22Rv1 (cell line): ENCODE data around the gene MLN.

Experiments
- H3K27ac ChIP-seq: fragments of 450-650 bp; 2 replicates; pipeline ENCODE4 v1.5.1; 2017
- ZFX ChIP-seq: fragments of 450-650 bp; IDR thresholded peaks from 2 replicates; pipeline ENCODE4 v1.6.1; 2017; ENCODE audit warnings: antibody characterized with exemption, borderline replicate concordance
- TF ChIP-seq, protein P1 (sequence below): fragments of 450-650 bp; IDR thresholded peaks from 2 replicates; pipeline ENCODE4 v1.5.1; 2017; ENCODE audit warnings: mild to moderate bottlenecking

Gene MLN

GRCh38 chr6:33847867-33848266 lies 44.1 kb upstream of the MLN start:
- TF ChIP-seq, protein P1, sequence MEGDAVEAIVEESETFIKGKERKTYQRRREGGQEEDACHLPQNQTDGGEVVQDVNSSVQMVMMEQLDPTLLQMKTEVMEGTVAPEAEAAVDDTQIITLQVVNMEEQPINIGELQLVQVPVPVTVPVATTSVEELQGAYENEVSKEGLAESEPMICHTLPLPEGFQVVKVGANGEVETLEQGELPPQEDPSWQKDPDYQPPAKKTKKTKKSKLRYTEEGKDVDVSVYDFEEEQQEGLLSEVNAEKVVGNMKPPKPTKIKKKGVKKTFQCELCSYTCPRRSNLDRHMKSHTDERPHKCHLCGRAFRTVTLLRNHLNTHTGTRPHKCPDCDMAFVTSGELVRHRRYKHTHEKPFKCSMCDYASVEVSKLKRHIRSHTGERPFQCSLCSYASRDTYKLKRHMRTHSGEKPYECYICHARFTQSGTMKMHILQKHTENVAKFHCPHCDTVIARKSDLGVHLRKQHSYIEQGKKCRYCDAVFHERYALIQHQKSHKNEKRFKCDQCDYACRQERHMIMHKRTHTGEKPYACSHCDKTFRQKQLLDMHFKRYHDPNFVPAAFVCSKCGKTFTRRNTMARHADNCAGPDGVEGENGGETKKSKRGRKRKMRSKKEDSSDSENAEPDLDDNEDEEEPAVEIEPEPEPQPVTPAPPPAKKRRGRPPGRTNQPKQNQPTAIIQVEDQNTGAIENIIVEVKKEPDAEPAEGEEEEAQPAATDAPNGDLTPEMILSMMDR: no peak
- TF ChIP-seq ZFX: no peak
- H3K27ac ChIP-seq: no peak overlapping the region

DNA sequence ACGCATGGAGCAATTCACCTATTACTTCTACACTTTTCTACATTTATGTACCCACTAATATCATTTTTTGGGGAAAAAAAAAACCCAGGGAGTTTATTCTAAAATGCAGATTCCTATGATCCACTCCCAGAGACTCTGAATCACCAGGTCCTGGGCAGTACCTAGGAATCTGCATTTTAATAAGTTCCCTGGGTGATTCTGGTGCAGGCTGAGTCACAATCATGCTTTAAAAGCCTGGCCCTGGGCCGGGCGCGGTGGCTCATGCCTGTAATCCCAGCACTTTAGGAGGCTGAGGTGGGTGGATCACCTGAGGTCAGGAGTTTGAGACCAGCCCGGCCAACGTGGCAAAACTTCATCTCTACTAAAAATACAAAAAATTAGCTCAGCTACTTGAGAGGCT lies 43.3 kb upstream of the MLN start:
- TF ChIP-seq ZFX: no peak
- TF ChIP-seq, protein P1: no peak
- no peak overlapping the region for H3K27ac ChIP-seq

DNA sequence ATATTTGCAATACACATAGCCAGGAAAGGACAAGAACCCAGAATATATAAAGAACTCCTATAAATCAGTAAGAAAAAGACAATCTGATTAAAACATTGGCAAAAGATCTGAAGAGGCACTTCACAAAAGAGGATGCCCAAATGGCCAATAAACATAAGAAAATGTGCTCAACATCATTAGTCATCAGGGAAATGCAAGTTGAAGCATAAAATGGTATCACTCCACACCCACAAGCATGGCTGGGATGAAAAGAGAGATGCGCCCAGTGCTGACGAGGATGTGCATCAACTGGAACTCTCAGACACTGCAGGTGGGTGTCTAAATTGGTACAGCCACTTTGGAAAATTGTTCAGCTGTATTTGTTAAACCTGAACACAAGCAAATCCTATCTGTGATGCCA lies 42.4 kb upstream of the MLN start:
- H3K27ac ChIP-seq: no peak overlapping the region
- TF ChIP-seq, protein P1: no peak
- no peak for TF ChIP-seq ZFX

DNA sequence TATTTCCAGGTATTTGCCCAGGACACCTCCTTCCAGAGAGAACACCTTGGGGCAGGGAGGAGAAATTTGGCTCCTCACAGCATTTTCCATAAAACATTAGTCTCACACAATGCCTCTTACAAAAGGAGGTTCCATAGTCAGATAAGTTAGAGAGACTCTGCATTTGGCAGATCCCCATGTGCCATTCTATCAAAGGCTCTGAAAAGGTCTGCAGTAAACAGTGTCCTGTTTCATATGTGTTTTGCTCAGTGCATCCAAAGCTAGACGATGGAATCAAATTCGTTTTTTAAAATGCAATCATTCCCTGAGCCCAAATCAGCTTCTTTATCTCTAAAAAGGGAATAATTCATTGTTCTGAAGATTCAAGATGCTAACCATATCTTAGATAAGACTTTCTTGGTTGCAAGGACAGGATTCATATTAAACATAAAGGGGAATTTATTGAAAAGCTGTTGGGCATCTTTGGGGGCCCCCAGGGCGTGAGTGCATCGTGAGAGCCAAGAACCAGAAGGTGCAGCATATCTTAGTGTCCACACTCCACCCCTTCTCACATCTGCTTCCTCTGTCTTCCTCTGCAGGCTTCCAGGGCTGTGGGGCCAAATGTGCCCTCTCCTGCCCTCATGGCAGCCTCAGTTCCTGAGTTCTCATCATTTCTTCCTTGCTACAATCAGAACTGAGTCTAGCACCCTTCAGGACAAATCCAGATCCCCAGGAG lies 41.4 kb upstream of the MLN start:
- H3K27ac ChIP-seq: no peak overlapping the region
- no peak for TF ChIP-seq ZFX
- TF ChIP-seq, protein P1: no peak

- no peak for TF ChIP-seq ZFX
- TF ChIP-seq, protein P1: no peak
- no peak overlapping the region for H3K27ac ChIP-seq
Observed at GRCh38 chr6:33843131-33844121, 39.6 kb upstream of the MLN start.

- H3K27ac ChIP-seq: no peak overlapping the region
Observed at GRCh38 chr6:33841868-33842267, 38.1 kb upstream of the MLN start.

More at GRCh38 chr6:33841868-33842267, 38.1 kb upstream of the MLN start:
- TF ChIP-seq, protein P1: no peak
- TF ChIP-seq ZFX: no peak
